Ascending aorta (tissue), 2 donors: ENCODE measurements around the gene ARVCF. TPM values are rescaled to one million over a fixed set of nuclear protein-coding genes. Genes with fewer than 3 reads are reported as not detected.

Experiments used
- DNase-seq, 2 donors: peaks; one replicate each; pipeline ENCODE4 v3.0.0-alpha.2; 2019; ENCODE audit warnings: low spot score in 2 of 2
- H3K27ac ChIP-seq, 2 donors: fragments of 200-600 bp; sonication (generic); one replicate each; pipeline ENCODE4 v1.5.1; 2016 to 2017; ENCODE audit warnings: mild to moderate bottlenecking in 1 of 2
- H3K27me3 ChIP-seq: fragments of 200-600 bp; sonication (generic); one replicate; pipeline ENCODE4 v1.5.1; 2017
- H3K36me3 ChIP-seq, 2 donors: fragments of 200-600 bp; sonication (generic); one replicate each; pipeline ENCODE4 v1.5.1; 2016
- H3K4me1 ChIP-seq, 2 donors: fragments of 200-600 bp; sonication (generic); one replicate each; pipeline ENCODE4 v1.5.1; 2016 to 2017; ENCODE audit warnings: mild to moderate bottlenecking in 1 of 2
- H3K4me3 ChIP-seq, 2 donors: fragments of 200-600 bp; sonication (generic); one replicate each; pipeline ENCODE4 v1.5.1; 2016 to 2017; ENCODE audit warnings: mild to moderate bottlenecking in 1 of 2
- H3K9me3 ChIP-seq, 2 donors: fragments of 200-600 bp; sonication (generic); one replicate each; pipeline ENCODE4 v1.5.1; 2016
- CTCF ChIP-seq, 3 experiments: fragments of 200-600 bp in 2 of 3; fragments of 450-650 bp in 1 of 3; sonication (generic) in 2 of 3; IDR thresholded peaks; one replicate each; pipeline ENCODE4 v1.5.1; 2016 to 2019; ENCODE audit warnings: antibody characterized with exemption in 3 of 3, mild to moderate bottlenecking in 1 of 3, moderate library complexity in 1 of 3
- intact Hi-C: fragments of 100-400 bp; cut with DNase I; formaldehyde crosslinking; loops from one replicate; pipeline ENCODE4 v1.15.1; 2023
- total RNA-seq: library from RNA; depleted of rRNA; stranded (reverse); fragments of >200 nt; gene quantifications from one replicate; pipeline ENCODE4 v1.1.0, GENCODE V29; 2016

The ARVCF gene
- total RNA-seq, 1 donor from 2014 or later = 252 TPM

DNA sequence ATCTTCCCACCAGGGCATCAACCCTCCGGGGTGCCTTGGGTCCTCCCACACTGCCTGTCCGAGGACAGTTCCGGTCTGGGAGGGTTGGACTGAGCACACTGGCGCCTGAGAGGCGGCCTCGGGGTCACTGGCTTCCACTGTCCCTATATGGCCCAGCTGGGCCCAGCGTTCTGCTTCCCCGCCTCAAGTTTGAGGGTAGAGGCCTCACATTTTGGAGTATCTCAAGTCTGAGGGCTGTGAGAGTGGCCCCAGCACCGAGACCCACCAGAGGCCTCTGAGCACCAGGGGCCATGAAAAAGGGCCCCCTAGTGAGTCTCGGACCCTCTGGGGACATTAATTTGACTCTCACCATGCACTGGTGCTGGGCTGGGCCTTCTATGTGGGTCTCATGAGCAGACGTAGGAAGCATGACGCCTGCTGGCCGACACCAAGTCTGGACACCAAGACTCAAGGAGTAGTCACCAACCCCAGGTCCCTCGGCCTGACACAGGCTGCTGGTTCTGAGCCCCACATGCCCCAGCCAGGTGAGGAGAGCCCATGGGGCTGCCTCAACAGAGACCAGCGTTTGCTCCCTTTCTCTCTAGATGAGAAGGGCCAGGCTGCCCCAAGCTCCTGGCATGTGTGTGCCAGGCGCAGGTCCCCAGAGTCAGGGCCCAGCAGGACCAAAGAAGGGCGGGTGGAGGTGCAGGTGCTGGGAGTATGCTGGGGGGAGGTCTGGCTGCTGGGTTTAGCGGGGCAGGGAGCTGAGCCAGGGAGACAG, 27.5 kb downstream of the ARVCF start:
- intact Hi-C loops = no loop called here
- Histone ChIP-seq H3K27ac (peak overlapping the region; percentile 87 to 97), H3K4me3 (no peak overlapping the region), H3K36me3 (no peaks in the 10 kb centered on the region), H3K9me3 (no peaks in the 10 kb centered on the region), H3K4me1 (peaks cover 36 to 52% of the 10 kb centered on the region in 2 donors), H3K27me3 (no peaks in the 10 kb centered on the region)
- TF ChIP-seq CTCF (IDR thresholded peaks at IDR 0.05) = no peak
- no peak for DNase-seq

DNA sequence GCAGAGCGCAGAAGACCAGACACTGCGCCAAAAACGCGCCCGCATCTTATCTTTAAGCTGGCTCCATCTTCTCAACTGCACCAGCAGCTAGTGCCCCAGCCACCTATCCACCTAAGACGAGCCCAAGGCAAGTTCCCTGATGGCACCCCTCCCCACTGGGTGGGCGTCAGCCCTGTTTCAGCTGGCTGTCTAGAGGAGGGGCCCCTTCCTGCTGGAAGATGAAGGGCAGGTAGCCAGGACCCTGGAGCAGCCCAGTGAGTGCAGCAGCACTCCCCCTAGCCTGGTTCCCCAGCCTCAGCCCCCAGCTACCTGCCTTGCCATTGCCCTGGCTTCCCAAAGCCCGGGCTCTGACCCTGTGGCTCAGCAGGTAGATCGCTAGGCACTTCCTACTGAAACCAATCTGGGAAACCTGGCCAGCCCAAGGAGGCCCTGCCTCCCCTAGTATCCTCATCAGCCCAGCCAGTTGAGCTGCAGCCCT, 28.3 kb downstream of the ARVCF start:
- intact Hi-C loops = no loop called here
- no peak for TF ChIP-seq CTCF (IDR thresholded peaks at IDR 0.05)
- peak overlapping the region; percentile 87 to 97 for H3K27ac ChIP-seq

DNA sequence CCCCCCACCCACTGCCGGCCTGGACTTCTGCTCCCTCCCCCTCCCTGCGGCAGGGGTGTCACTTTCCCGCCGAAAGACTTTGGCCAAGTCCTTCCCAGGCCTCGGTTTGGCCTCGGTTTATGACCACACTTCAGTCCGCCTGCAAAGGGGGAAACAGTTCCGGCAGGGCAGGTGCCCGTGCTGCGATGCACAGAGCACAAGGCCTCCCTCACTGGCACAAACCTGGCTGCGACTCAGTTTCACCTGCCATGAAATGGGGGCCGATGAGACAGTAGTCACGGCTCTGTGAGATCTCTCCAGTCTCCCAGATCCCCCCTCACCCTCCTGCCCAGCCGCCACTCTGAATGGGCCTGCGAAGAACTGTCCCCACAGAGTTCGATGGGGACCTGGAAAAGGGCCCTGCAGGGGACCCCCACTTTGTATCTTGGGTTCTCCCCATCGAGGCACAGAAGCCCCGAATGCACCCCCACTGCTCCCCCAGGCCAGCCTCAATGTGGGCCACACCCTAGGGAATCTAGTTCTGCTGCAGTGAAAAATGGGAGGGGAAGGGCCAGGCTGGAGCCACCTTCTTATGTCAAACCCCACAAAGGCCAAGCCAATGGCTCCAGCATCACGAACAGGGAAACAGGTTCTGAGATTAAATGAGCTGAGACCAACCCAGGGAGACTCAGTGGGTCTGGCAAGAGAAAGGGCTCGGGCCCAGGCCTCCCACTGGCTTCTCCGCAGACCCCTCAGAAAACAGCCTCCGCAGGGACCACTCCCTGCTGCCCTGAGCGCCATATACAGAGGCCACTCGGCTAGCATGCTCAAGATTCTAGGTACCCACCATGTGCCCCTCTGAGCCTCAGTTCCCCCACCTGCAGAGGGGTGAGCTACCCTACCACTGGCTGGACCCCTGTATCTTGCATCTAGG, 29.0 kb downstream of the ARVCF start:
- H3K4me3 ChIP-seq = peak overlapping the region; percentile 70 to 93
- DNase-seq = no peak
- H3K27ac ChIP-seq = peak overlapping the region; percentile 97 to 99
- no peaks in the 10 kb centered on the region for H3K27me3 ChIP-seq
- intact Hi-C loops = loop anchor here (2.0 kb wide), 1 partner anchor 29 kb away; the partner anchor contains the start of gene ARVCF
- H3K36me3 ChIP-seq = no peaks in the 10 kb centered on the region
- no peak for TF ChIP-seq CTCF (IDR thresholded peaks at IDR 0.05)
- peaks cover 42 to 58% of the 10 kb centered on the region in 2 donors for H3K4me1 ChIP-seq
- no peaks in the 10 kb centered on the region for H3K9me3 ChIP-seq

More for the DNA sequence above, 28.3 kb downstream of the ARVCF start:
- Histone ChIP-seq H3K36me3 (no peaks in the 10 kb centered on the region), H3K4me3 (no peak overlapping the region), H3K27me3 (no peaks in the 10 kb centered on the region), H3K9me3 (no peaks in the 10 kb centered on the region), H3K4me1 (peaks cover 37 to 58% of the 10 kb centered on the region in 2 donors)
- no peak for DNase-seq

GRCh38 chr22:19986410-19987341, 29.9 kb downstream of the ARVCF start:
- Histone ChIP-seq H3K36me3 (peaks cover under 1 to 1% of the 10 kb centered on the region in 2 donors), H3K9me3 (no peaks in the 10 kb centered on the region), H3K4me3 (peak overlapping the region; percentile 70 to 93), H3K4me1 (peaks cover 38 to 49% of the 10 kb centered on the region in 2 donors), H3K27ac (peak overlapping the region; percentile 97 to 99), H3K27me3 (no peaks in the 10 kb centered on the region)
- peak; percentile 42 to 88 for DNase-seq
- TF ChIP-seq CTCF (IDR thresholded peaks at IDR 0.05) = no peak
- intact Hi-C loops = loop anchor here (2.0 kb wide), 1 partner anchor 30 kb away; the partner anchor contains the start of gene ARVCF

GRCh38 chr22:19986011-19986409, 30.6 kb downstream of the ARVCF start:
- Histone ChIP-seq H3K36me3 (peaks cover 7 to 8% of the 10 kb centered on the region in 2 donors), H3K27ac (peak overlapping the region; percentile 97 to 99), H3K4me3 (peak overlapping the region; percentile 70 to 93), H3K4me1 (peaks cover 33 to 42% of the 10 kb centered on the region in 2 donors), H3K27me3 (no peaks in the 10 kb centered on the region), H3K9me3 (no peaks in the 10 kb centered on the region)
- no peak for TF ChIP-seq CTCF (IDR thresholded peaks at IDR 0.05)
- intact Hi-C loops = loop anchor here (2.0 kb wide), 1 partner anchor 31 kb away; the partner anchor contains the start of gene ARVCF
- no peak for DNase-seq
